Mesendoderm (in vitro differentiated cells): Measurements from ENCODE around the gene NFATC1.

Source experiments
- DNase-seq: peaks from one replicate; pipeline ENCODE4 v3.0.0; 2013
- H2AK5ac ChIP-seq: 2 replicates; pipeline ENCODE4 v1.6.1; 2013; ENCODE audit warnings: low read length, inconsistent platforms
- H2BK120ac ChIP-seq: 2 replicates; pipeline ENCODE4 v1.6.1; 2013; ENCODE audit warnings: low read depth, mild to moderate bottlenecking, low read length, moderate library complexity, mixed read lengths
- H2BK15ac ChIP-seq: replicated peaks from 2 replicates; pipeline ENCODE4 v1.6.1; 2013; ENCODE audit warnings: low read depth, mild to moderate bottlenecking, moderate library complexity
- H2BK5ac ChIP-seq: 2 replicates; pipeline ENCODE4 v1.6.1; 2013; ENCODE audit warnings: low read length, inconsistent platforms
- H3K18ac ChIP-seq: 2 replicates; pipeline ENCODE4 v1.6.1; 2013; ENCODE audit warnings: mild to moderate bottlenecking, low read length, mixed read lengths
- H3K23ac ChIP-seq: one replicate; pipeline ENCODE4 v1.6.1; 2013; ENCODE audit warnings: low read length
- H3K27ac ChIP-seq: 2 replicates; pipeline ENCODE4 v1.5.1; 2013; ENCODE audit warnings: low read depth, mild to moderate bottlenecking, inconsistent platforms, low read length, moderate library complexity
- H3K27me3 ChIP-seq: 2 replicates; pipeline ENCODE4 v1.6.1; 2013; ENCODE audit warnings: low read length, control low read depth, mild to moderate bottlenecking, inconsistent platforms; ENCODE audit not compliant: insufficient read depth, poor library complexity
- H3K36me3 ChIP-seq: 2 replicates; pipeline ENCODE4 v1.6.1; 2013; ENCODE audit warnings: low read length, inconsistent platforms; ENCODE audit not compliant: control insufficient read depth, insufficient read depth
- H3K4ac ChIP-seq: one replicate; pipeline ENCODE4 v1.6.1; 2013; ENCODE audit warnings: low read depth, mild to moderate bottlenecking, low read length, moderate library complexity
- H3K4me1 ChIP-seq: 2 replicates; pipeline ENCODE4 v1.6.1; 2013; ENCODE audit warnings: low read depth, low read length, inconsistent platforms; ENCODE audit not compliant: control insufficient read depth
- H3K4me2 ChIP-seq: 2 replicates; pipeline ENCODE4 v1.6.1; 2013; ENCODE audit warnings: low read length
- H3K4me3 ChIP-seq: 2 replicates; pipeline ENCODE4 v1.5.1; 2013; ENCODE audit warnings: mild to moderate bottlenecking, low read length
- H3K56ac ChIP-seq: one replicate; pipeline ENCODE4 v1.6.1; 2013; ENCODE audit warnings: low read length
- H3K79me1 ChIP-seq: 2 replicates; pipeline ENCODE4 v1.6.1; 2013; ENCODE audit warnings: low read length, inconsistent platforms
- H3K79me2 ChIP-seq: 2 replicates; pipeline ENCODE4 v1.6.1; 2013; ENCODE audit warnings: mild to moderate bottlenecking, low read length; ENCODE audit not compliant: control insufficient read depth, insufficient read depth
- H3K9ac ChIP-seq: 2 replicates; pipeline ENCODE4 v1.6.1; 2013; ENCODE audit warnings: low read length, inconsistent platforms
- H4K5ac ChIP-seq: one replicate; pipeline ENCODE4 v1.6.1; 2013; ENCODE audit warnings: low read length
- H4K8ac ChIP-seq: one replicate; pipeline ENCODE4 v1.6.1; 2013; ENCODE audit warnings: low read depth, mild to moderate bottlenecking, control low read depth, low read length, moderate library complexity
- WGBS: extraction: QIAGEN DNeasy Blood & Tissue Kit; methylation state at CpG from one replicate; pipeline ENCODE4 v1.1.7; 2013; ENCODE audit warnings: low lambda C conversion rate, missing lambda C conversion rate; ENCODE audit not compliant: insufficient coverage; ENCODE audit errors: extremely low coverage; 5-methylcytosine and 5-hydroxymethylcytosine counted together

NFATC1 gene

GRCh38 chr18:79423211-79424007, 27.7 kb downstream of the NFATC1 start:
- H3K56ac ChIP-seq = no peak overlapping the region
- H3K27me3 ChIP-seq = no peaks in the 10 kb centered on the region
- no CpG with 5 or more reads among the region's 26 CpGs for WGBS
- no peak for DNase-seq
- no peak overlapping the region for H3K27ac ChIP-seq
- no peaks in the 10 kb centered on the region for H3K36me3 ChIP-seq
- H3K9ac ChIP-seq = no peak overlapping the region
- no peak overlapping the region for H3K4me3 ChIP-seq
- no peak overlapping the region for H3K18ac ChIP-seq
- no peak overlapping the region for H4K5ac ChIP-seq
- H3K4ac ChIP-seq = no peak overlapping the region
- H3K4me1 ChIP-seq = no peaks in the 10 kb centered on the region
- H4K8ac ChIP-seq = no peak overlapping the region
- no peak overlapping the region for H3K4me2 ChIP-seq
- no peak overlapping the region for H2BK15ac ChIP-seq
- no peak overlapping the region for H2BK5ac ChIP-seq
- no peak overlapping the region for H2BK120ac ChIP-seq
- no peak overlapping the region for H2AK5ac ChIP-seq
- H3K79me1 ChIP-seq = no peaks in the 10 kb centered on the region
- no peaks in the 10 kb centered on the region for H3K79me2 ChIP-seq
- H3K23ac ChIP-seq = no peak overlapping the region

- no peak overlapping the region for H4K5ac ChIP-seq
- H3K18ac ChIP-seq = no peak overlapping the region
- no peaks in the 10 kb centered on the region for H3K79me1 ChIP-seq
- no peak overlapping the region for H3K23ac ChIP-seq
- WGBS = no CpG with 5 or more reads among the region's 30 CpGs
- no peak overlapping the region for H3K56ac ChIP-seq
- no peaks in the 10 kb centered on the region for H3K27me3 ChIP-seq
- no peak overlapping the region for H3K9ac ChIP-seq
- no peak overlapping the region for H4K8ac ChIP-seq
- H3K4me3 ChIP-seq = no peak overlapping the region
- no peaks in the 10 kb centered on the region for H3K79me2 ChIP-seq
- H3K4me2 ChIP-seq = no peak overlapping the region
- H3K4ac ChIP-seq = no peak overlapping the region
- H3K27ac ChIP-seq = no peak overlapping the region
- DNase-seq = no peak
- no peaks in the 10 kb centered on the region for H3K36me3 ChIP-seq
- no peak overlapping the region for H2AK5ac ChIP-seq
- H2BK15ac ChIP-seq = no peak overlapping the region
- no peak overlapping the region for H2BK5ac ChIP-seq
- H3K4me1 ChIP-seq = no peaks in the 10 kb centered on the region
- no peak overlapping the region for H2BK120ac ChIP-seq
These were observed 28.4 kb downstream of the NFATC1 start for GRCh38 chr18:79424008-79424565.

GRCh38 chr18:79424880-79425568, 29.3 kb downstream of the NFATC1 start:
- H3K18ac ChIP-seq = no peak overlapping the region
- H2BK120ac ChIP-seq = no peak overlapping the region
- no peak overlapping the region for H3K4me2 ChIP-seq
- H3K27me3 ChIP-seq = no peaks in the 10 kb centered on the region
- no peak overlapping the region for H3K23ac ChIP-seq
- no peak overlapping the region for H2BK15ac ChIP-seq
- H4K5ac ChIP-seq = no peak overlapping the region
- H3K79me2 ChIP-seq = no peaks in the 10 kb centered on the region
- H2BK5ac ChIP-seq = no peak overlapping the region
- no peak overlapping the region for H3K56ac ChIP-seq
- H2AK5ac ChIP-seq = no peak overlapping the region
- H3K36me3 ChIP-seq = no peaks in the 10 kb centered on the region
- no peaks in the 10 kb centered on the region for H3K4me1 ChIP-seq
- H3K9ac ChIP-seq = no peak overlapping the region
- H4K8ac ChIP-seq = no peak overlapping the region
- no peak overlapping the region for H3K4ac ChIP-seq
- H3K4me3 ChIP-seq = no peak overlapping the region
- no CpG with 5 or more reads among the region's 19 CpGs for whole genome bisulfite sequencing
- DNase-seq = no peak
- H3K79me1 ChIP-seq = no peaks in the 10 kb centered on the region
- no peak overlapping the region for H3K27ac ChIP-seq

- Histone ChIP-seq H3K18ac (no peak overlapping the region), H4K8ac (no peak overlapping the region), H3K4me2 (no peak overlapping the region), H3K4me1 (no peaks in the 10 kb centered on the region), H3K27me3 (no peaks in the 10 kb centered on the region), H4K5ac (no peak overlapping the region), H2BK120ac (no peak overlapping the region), H3K36me3 (no peaks in the 10 kb centered on the region), H3K4me3 (no peak overlapping the region), H3K27ac (no peak overlapping the region), H2AK5ac (no peak overlapping the region), H2BK5ac (no peak overlapping the region), H3K56ac (no peak overlapping the region), H3K9ac (no peak overlapping the region), H3K23ac (no peak overlapping the region), H3K79me1 (no peaks in the 10 kb centered on the region), H3K4ac (no peak overlapping the region), H2BK15ac (no peak overlapping the region), H3K79me2 (no peaks in the 10 kb centered on the region)
- no peak for DNase-seq
- WGBS = no CpG with 5 or more reads among the region's 12 CpGs
These were observed 29.8 kb downstream of the NFATC1 start for GRCh38 chr18:79425569-79425886.

- Histone ChIP-seq H3K4ac (no peak overlapping the region), H3K79me1 (no peaks in the 10 kb centered on the region), H2BK120ac (no peak overlapping the region), H3K79me2 (no peaks in the 10 kb centered on the region), H2BK15ac (no peak overlapping the region), H3K4me1 (no peaks in the 10 kb centered on the region), H3K27me3 (no peaks in the 10 kb centered on the region), H4K5ac (no peak overlapping the region), H3K9ac (no peak overlapping the region), H3K27ac (no peak overlapping the region), H3K23ac (no peak overlapping the region), H3K36me3 (no peaks in the 10 kb centered on the region), H2AK5ac (no peak overlapping the region), H3K4me3 (no peak overlapping the region), H3K18ac (no peak overlapping the region), H3K56ac (no peak overlapping the region), H3K4me2 (no peak overlapping the region), H2BK5ac (no peak overlapping the region), H4K8ac (no peak overlapping the region)
- WGBS = no CpG with 5 or more reads among the region's 37 CpGs
- no peak for DNase-seq
These were observed 30.9 kb downstream of the NFATC1 start for GRCh38 chr18:79426376-79427300.
